ENCODE results near the gene GPATCH3. TPM values are rescaled to one million over a fixed set of nuclear protein-coding genes. Genes with fewer than 3 reads are reported as not detected.

The GPATCH3 gene
- total and polyA plus RNA-seq, 2 donors (not counting 3 experiments of a cell fraction or from before 2014, with no cell fraction given) = 12.1 to 17.7 TPM

- H3K4me1 ChIP-seq (ENCODE audit: control insufficient read depth, extremely low read depth, insufficient read depth, low read length) = peaks cover 12% of the 10 kb centered on the region
- no peak overlapping the region for H3K27ac ChIP-seq (ENCODE audit: insufficient read depth, low read depth, low read length)
- no peaks in the 10 kb centered on the region for H3K27me3 ChIP-seq (ENCODE audit: control insufficient read depth in 2 of 2, insufficient read depth in 2 of 2, low read length in 2 of 2)
- H3K9me1 ChIP-seq (replicated peaks; ENCODE audit: control insufficient read depth, extremely low read depth, insufficient read depth, low read length) = no peaks in the 10 kb centered on the region
- no peak overlapping the region for H3K9ac ChIP-seq (replicated peaks; ENCODE audit: extremely low read depth, insufficient read depth, low read length)
- H3K4me2 ChIP-seq (ENCODE audit: insufficient read depth, low read length) = no peak overlapping the region
- no peak for TF ChIP-seq MAX (IDR thresholded peaks at IDR 0.05; ENCODE audit: insufficient read depth, insufficient read length)
- TF ChIP-seq POLR2A (IDR thresholded peaks at IDR 0.05; ENCODE audit: low read depth, low read length) = no peak
- no peak for TF ChIP-seq GATA2 (IDR thresholded peaks at IDR 0.05; ENCODE audit: insufficient read depth, insufficient read length, low read depth, low read length)
- TF ChIP-seq JUN (IDR thresholded peaks at IDR 0.05; ENCODE audit: borderline replicate concordance, insufficient read depth, insufficient read length, low read depth) = no peak
- no peak for TF ChIP-seq EZH2 (IDR thresholded peaks at IDR 0.05; ENCODE audit: borderline replicate concordance, low read depth, low read length, severe bottlenecking)
- no peak for TF ChIP-seq FOS (IDR thresholded peaks at IDR 0.05; ENCODE audit: borderline replicate concordance, insufficient read depth, low read length)
- no peak for TF ChIP-seq POLR2AphosphoS5 (IDR thresholded peaks at IDR 0.05; ENCODE audit: insufficient read depth, low read depth, low read length)
- no peak for TF ChIP-seq MYC (IDR thresholded peaks at IDR 0.05; ENCODE audit: low read depth, low read length)
- TF ChIP-seq CTCF (IDR thresholded peaks at IDR 0.05; ENCODE audit: extremely low read depth in 1 of 2, insufficient read depth in 1 of 2, low read depth in 1 of 2, low read length in 2 of 2) = no peak
- H3K9me3 ChIP-seq (replicated peaks; ENCODE audit: control insufficient read depth, insufficient read depth, low read length) = no peaks in the 10 kb centered on the region
- ChIA-PET POLR2A (no interaction called here), CTCF (interaction anchor here (1.2 to 1.8 kb wide), 2 partner anchors 10 to 295 kb away, joined by 3 to 5 read pairs; no protein-coding TSS in a partner anchor)
- dilution Hi-C loops (cut with MboI; ENCODE audit: extremely low pct_ligation_motif_present, low sequenced_read_pairs) (no loop called here), intact Hi-C loops (cut with micrococcal nuclease) (no loop called here)
- no peak overlapping the region for H3K4me3 ChIP-seq (replicated peaks in 1 of 3; ENCODE audit: insufficient read depth in 1 of 3, low read depth in 1 of 3, low read length in 3 of 3)
- no peak for DNase-seq (ENCODE audit: low read depth, low spot score)
- no peak for FAIRE-seq
- no peaks in the 10 kb centered on the region for H4K20me1 ChIP-seq (replicated peaks; ENCODE audit: control insufficient read depth, extremely low read depth, insufficient read depth, low read length)
- H3K36me3 ChIP-seq (ENCODE audit: control insufficient read depth in 2 of 2, extremely low read depth in 1 of 2, insufficient read depth in 2 of 2, low read length in 2 of 2) = peaks cover 0 to 22% of the 10 kb centered on the region in 2 experiments
- peaks cover 19% of the 10 kb centered on the region for H3K79me2 ChIP-seq (ENCODE audit: control insufficient read depth, insufficient read depth, low read length)
- no TSS peak for BruUV-seq (replicated peaks)
- H2AFZ ChIP-seq (ENCODE audit: low read depth, low read length) = no peak overlapping the region
These were observed 2.9 kb downstream of the GPATCH3 start for GRCh38 chr1:26897351-26897750.

Data from endothelial cell of umbilical vein (primary cell).